HG02642 (cell line): Measurements from ENCODE around the gene PDGFRB.
A peak's percentile ranks its signal among the peaks of the same experiment; 100 is the strongest.

Source experiments
- ATAC-seq: cut with Tn5 transposase; IDR thresholded peaks from one replicate; pipeline ENCODE4 v1.9.1; 2021; ENCODE audit warnings: mild to moderate bottlenecking; ENCODE audit not compliant: unreplicated experiment, poor library complexity

The PDGFRB gene

DNA sequence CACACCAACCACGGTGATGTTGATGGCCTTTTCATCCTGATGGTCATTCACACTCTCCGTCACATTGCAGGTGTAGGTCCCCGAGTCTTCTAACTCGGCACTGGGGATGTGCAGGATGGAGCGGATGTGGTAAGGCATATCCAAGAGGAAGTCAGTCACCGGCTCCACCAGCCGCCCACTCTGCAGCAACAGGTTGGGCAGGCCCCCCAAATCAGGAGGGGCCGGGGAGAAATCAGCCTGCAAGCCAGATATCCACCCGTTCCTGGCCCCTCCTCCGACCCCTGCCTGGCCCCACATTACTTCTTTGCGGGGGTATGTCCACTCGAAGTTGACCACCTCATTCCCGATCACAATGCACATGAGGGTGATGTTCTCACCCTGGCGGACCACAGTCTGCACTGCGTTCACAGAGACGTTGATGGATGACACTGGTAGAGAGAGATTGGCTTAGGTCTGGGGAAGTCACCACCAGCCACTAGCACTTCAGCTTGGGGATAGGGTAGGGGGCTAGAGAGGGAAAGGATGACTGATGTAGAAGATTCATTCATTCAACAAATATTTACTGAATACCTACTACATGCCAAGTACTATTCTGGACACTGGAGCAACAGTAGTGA lies 22.0 kb downstream of the PDGFRB start:
- ATAC-seq, result no peak

- ATAC-seq, result no peak
Observed at GRCh38 chr5:150132740-150133139, 22.9 kb downstream of the PDGFRB start.

GRCh38 chr5:150131978-150132694 lies 23.5 kb downstream of the PDGFRB start:
- ATAC-seq, result no peak

GRCh38 chr5:150131461-150131860 lies 24.2 kb downstream of the PDGFRB start:
- no peak for ATAC-seq

- no peak for ATAC-seq
Observed at GRCh38 chr5:150130493-150130922, 25.1 kb downstream of the PDGFRB start.

DNA sequence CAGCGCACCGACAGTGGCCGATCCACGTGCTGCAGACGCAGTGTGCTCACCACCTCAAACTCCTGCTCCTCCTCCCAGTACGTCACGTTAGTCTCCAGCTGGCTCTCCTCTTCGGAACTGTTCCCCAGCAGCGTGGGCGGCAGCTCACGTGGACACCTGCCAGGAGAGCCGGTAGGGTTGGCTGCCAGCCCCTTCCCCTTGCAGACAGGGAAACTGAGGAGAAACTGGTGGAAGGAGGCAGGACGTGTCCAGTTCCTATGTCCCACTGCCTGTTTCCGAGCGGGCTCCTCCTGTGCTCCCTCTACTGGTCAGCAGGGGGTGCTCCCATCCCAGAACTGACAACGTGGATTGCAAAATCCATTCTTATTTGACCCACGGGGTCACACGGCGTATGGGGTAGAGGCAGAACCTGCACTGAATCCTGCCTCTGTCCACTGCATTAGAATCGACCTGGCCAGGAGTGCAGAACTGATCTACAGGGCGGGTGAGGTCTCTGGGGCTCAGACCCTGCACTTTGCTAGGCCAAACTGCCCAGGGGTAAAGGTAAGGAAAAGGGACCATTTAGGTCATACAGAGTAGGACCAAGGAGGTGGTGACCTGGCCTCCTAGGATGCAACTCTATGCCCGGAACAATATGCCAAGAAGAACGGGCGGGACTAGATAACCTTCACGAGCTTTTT lies 25.7 kb downstream of the PDGFRB start:
- peak; percentile 51 for ATAC-seq

DNA sequence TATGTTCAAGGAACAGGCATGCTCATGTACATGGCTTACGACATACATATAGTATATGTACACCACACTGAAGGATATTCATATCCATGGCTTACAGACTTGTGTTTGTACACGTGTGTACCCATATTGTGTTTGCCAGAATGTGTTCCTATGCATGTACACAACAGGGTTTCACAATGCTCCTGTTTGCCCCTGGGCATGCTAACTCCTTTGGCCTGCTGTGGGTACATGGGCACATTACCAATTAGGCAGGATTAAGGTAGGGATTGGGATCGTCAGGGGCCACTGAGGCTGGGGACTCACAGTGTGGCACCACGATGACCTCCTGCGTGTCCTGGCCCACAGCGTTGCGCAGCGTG lies 26.2 kb downstream of the PDGFRB start:
- ATAC-seq, result no peak

DNA sequence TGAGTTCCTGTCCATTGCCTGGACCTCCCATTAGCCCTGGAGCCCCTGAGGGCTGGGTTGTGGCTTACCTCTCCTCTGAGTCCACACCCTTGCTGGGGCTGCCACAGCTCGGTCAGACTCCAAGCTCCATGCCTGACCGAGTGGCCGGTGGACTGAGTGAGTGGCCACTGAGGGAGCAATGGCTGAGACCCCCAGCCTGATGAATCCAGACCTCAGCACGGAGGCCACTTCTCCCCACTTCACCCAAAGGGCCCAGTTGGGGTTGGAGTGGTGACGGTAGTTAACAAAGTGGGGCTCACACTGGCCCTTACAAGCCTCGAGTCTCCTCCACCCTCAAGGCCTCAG lies 28.8 kb downstream of the PDGFRB start:
- no peak for ATAC-seq

- ATAC-seq, result no peak
Observed at GRCh38 chr5:150126199-150126920, 29.3 kb downstream of the PDGFRB start.

- ATAC-seq, result no peak
Observed at GRCh38 chr5:150125334-150125733, 30.3 kb downstream of the PDGFRB start.

GRCh38 chr5:150124596-150124995 lies 31.0 kb downstream of the PDGFRB start:
- ATAC-seq, result no peak

DNA sequence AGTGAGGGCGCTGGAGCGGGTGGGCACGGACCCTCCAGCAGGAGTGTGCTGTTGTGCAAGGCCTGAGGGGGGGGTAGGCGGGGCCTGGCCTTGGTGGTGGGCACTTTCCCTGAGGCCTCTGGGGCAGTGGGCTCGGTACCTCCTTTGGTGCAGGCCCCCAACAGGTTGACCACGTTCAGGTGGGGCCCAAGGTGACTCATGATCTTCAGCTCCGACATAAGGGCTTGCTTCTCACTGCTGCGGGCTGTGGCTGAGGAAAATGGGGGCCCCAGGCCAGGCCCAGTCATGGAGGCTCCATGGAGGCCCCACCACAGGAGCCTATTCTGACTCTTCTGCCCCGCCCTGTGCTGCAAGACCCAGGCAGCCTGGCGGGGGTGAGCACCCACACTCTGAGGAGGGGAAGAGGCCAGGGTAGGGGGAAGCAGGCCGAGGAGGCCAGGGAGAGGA lies 31.5 kb downstream of the PDGFRB start:
- ATAC-seq, result no peak

GRCh38 chr5:150123542-150123941 lies 32.1 kb downstream of the PDGFRB start:
- no peak for ATAC-seq

DNA sequence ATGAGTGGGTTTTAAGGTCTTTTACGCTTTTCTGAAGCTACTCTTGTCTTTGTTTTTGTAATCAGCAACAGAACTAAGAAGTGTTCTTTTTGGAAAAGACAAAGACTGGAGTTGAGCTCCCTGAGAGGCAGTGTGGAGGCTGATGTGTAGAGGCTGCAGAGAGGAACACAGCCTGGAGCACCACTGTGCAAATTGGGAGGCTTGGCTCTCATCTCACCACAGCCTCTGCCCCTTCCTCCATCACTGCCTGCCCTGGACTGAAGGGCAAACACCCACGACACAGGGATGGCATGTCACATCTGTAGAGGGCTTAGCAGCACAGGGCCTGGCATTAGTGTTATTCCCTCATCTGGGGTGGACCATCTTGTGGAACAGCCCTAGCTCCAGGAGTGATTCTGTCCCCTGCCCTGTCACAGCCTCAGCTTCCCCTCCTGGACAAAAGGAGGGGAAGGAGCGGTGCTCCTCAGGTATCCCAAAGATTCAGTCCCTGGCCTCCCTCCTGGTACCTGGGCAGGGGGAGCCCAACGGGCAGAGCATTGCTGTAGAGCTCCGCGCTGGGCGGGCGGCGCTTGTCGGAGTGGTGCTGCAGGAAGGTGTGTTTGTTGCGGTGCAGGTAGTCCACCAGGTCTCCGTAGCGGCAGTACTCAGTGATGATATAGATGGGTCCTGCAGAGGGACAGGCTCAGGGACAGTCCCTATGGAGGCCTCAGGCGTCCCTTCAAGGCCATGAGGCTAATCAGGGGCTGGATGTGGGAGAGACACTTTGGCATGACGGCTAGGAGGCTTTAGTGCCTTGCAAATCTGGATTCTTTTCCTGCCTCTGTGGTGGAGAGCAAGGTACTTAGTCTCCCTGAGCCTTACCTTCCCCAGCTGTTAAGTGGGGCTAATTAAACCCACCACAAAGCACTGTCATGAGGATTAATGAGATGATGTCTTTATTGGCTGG lies 32.8 kb downstream of the PDGFRB start:
- no peak for ATAC-seq

GRCh38 chr5:150122158-150122510 lies 33.5 kb downstream of the PDGFRB start:
- ATAC-seq, result peak; percentile 59

DNA sequence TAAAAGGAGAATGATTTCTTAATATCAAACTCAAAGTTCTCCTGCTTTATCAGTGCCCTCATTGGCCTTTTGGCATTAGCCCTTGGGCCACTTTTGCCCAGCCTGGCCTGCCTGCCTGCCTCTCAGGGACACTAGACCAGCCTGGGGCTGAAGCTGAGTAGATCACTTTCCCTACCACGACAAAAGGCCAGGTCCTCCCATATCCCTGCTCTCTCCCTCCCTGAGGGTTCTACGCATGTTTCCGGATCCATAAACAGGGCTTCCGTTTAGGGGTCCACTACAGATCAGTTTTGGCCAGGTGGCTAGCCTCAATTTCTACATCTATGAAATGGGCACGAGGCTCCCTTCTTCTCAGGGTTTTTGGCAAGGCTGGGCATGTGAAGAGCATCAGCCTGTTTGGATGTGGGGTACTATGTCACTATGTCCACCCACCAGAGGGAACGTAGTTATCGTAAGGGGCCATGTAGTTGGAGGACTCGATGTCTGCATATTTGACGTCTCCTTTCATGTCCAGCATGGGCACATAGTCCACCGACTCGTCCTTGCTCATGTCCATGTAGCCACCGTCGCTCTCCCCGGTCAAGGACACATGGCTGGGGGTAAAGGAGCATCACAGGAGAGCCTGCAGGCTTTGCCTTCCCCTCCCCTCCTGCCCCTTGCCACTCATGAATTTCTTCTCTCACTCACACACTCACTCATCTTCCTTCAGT lies 34.0 kb downstream of the PDGFRB start:
- no peak for ATAC-seq

GRCh38 chr5:150120617-150121447 lies 34.8 kb downstream of the PDGFRB start:
- ATAC-seq, result no peak

- no peak for ATAC-seq
Observed at GRCh38 chr5:150120062-150120441, 35.6 kb downstream of the PDGFRB start.
